Measurements from ENCODE around the gene RPRML. TPM values are rescaled to one million over a fixed set of nuclear protein-coding genes. Genes with fewer than 3 reads are reported as not detected.
"Not testable (repeated sequence)": the region's sequence is repeated elsewhere in the genome, so short reads cannot be mapped to it uniquely, and the experiment has no call there.

RPRML gene
- not detected for total RNA-seq

- Mint-ChIP-seq H3K9me3 (no peaks in the 10 kb centered on the region), H3K4me3 (peak within 1 kb of the TSS; percentile 82), H3K4me1 (ENCODE audit: low read depth in 2 of 2) (peaks cover 11 to 12% of the 10 kb centered on the region in 2 donors), H3K36me3 (no peaks in the 10 kb centered on the region), H3K27me3 (peaks cover 30 to 47% of the 10 kb centered on the region in 2 donors), H3K27ac (no peak within 1 kb of the TSS)
- ATAC-seq (peak; percentile 57 to 59), DNase-seq (ENCODE audit: low spot score) (no peak)
These were observed at the start of gene RPRML for GRCh38 chr17:46979147-46979863. TSS of gene RPRML (minus strand) at chr17:46979253. CDS start at chr17:46979007, 246 bp downstream.

- not testable (repeated sequence) for H3K4me3 Mint-ChIP-seq, H3K9me3 Mint-ChIP-seq
These were observed 37.9 kb upstream of the RPRML start for GRCh38 chr17:47016966-47017365.

GRCh38 chr17:47013341-47013740 lies 34.3 kb upstream of the RPRML start:
- peaks cover 9% of the 10 kb centered on the region in 2 donors for H3K4me1 Mint-ChIP-seq (ENCODE audit: low read depth in 2 of 2)
- H3K27ac Mint-ChIP-seq = no peak overlapping the region
- H3K4me3 Mint-ChIP-seq = no peak overlapping the region
- no peak for ATAC-seq
- H3K36me3 Mint-ChIP-seq = no peaks in the 10 kb centered on the region
- no peaks in the 10 kb centered on the region for H3K9me3 Mint-ChIP-seq
- DNase-seq (ENCODE audit: low spot score) = no peak
- H3K27me3 Mint-ChIP-seq = no peaks in the 10 kb centered on the region

More at GRCh38 chr17:47016966-47017365, 37.9 kb upstream of the RPRML start:
- H3K27ac Mint-ChIP-seq; DNase-seq (ENCODE audit: low spot score); H3K27me3 Mint-ChIP-seq; ATAC-seq; H3K4me1 Mint-ChIP-seq (ENCODE audit: low read depth in 2 of 2); H3K36me3 Mint-ChIP-seq: not testable (repeated sequence)

GRCh38 chr17:47012457-47012856 lies 33.4 kb upstream of the RPRML start:
- Mint-ChIP-seq H3K4me3 (no peak overlapping the region), H3K9me3 (no peaks in the 10 kb centered on the region), H3K27me3 (no peaks in the 10 kb centered on the region), H3K36me3 (no peaks in the 10 kb centered on the region), H3K4me1 (ENCODE audit: low read depth in 2 of 2) (peaks cover 9% of the 10 kb centered on the region in 2 donors), H3K27ac (no peak overlapping the region)
- DNase-seq (ENCODE audit: low spot score) (no peak), ATAC-seq (no peak)

GRCh38 chr17:47009759-47010594 lies 30.9 kb upstream of the RPRML start:
- Mint-ChIP-seq H3K4me1 (ENCODE audit: low read depth in 2 of 2) (peaks cover 9% of the 10 kb centered on the region in 2 donors), H3K36me3 (no peaks in the 10 kb centered on the region), H3K27me3 (no peaks in the 10 kb centered on the region), H3K27ac (no peak overlapping the region), H3K4me3 (no peak overlapping the region), H3K9me3 (no peaks in the 10 kb centered on the region)
- no peak for DNase-seq (ENCODE audit: low spot score)
- ATAC-seq = no peak

- DNase-seq (ENCODE audit: low spot score) = no peak
- H3K9me3 Mint-ChIP-seq = no peaks in the 10 kb centered on the region
- H3K36me3 Mint-ChIP-seq = no peaks in the 10 kb centered on the region
- H3K27ac Mint-ChIP-seq = no peak overlapping the region
- ATAC-seq = no peak
- no peaks in the 10 kb centered on the region for H3K27me3 Mint-ChIP-seq
- H3K4me3 Mint-ChIP-seq = no peak overlapping the region
- H3K4me1 Mint-ChIP-seq (ENCODE audit: low read depth in 2 of 2) = no peaks in the 10 kb centered on the region
These were observed 25.9 kb upstream of the RPRML start for GRCh38 chr17:47004906-47005305.

- H3K27ac Mint-ChIP-seq = not testable (repeated sequence)
These were observed 24.8 kb upstream of the RPRML start for GRCh38 chr17:47003864-47004263.

GRCh38 chr17:46995841-46996571 lies 17.0 kb upstream of the RPRML start:
- Mint-ChIP-seq H3K27me3 (no peaks in the 10 kb centered on the region), H3K4me3 (no peak overlapping the region), H3K36me3 (no peaks in the 10 kb centered on the region), H3K27ac (no peak overlapping the region), H3K9me3 (no peaks in the 10 kb centered on the region), H3K4me1 (ENCODE audit: low read depth in 2 of 2) (no peaks in the 10 kb centered on the region)
- ATAC-seq = no peak
- no peak for DNase-seq (ENCODE audit: low spot score)

More at GRCh38 chr17:47003864-47004263, 24.8 kb upstream of the RPRML start:
- ATAC-seq; H3K4me3 Mint-ChIP-seq; H3K4me1 Mint-ChIP-seq (ENCODE audit: low read depth in 2 of 2); H3K27me3 Mint-ChIP-seq; H3K36me3 Mint-ChIP-seq; DNase-seq (ENCODE audit: low spot score); H3K9me3 Mint-ChIP-seq: not testable (repeated sequence)

GRCh38 chr17:46994993-46995392 lies 15.9 kb upstream of the RPRML start:
- H3K27ac Mint-ChIP-seq = no peak overlapping the region
- DNase-seq (ENCODE audit: low spot score) = no peak
- no peak overlapping the region for H3K4me3 Mint-ChIP-seq
- H3K4me1 Mint-ChIP-seq (ENCODE audit: low read depth in 2 of 2) = no peaks in the 10 kb centered on the region
- no peaks in the 10 kb centered on the region for H3K9me3 Mint-ChIP-seq
- no peak for ATAC-seq
- no peaks in the 10 kb centered on the region for H3K27me3 Mint-ChIP-seq
- no peaks in the 10 kb centered on the region for H3K36me3 Mint-ChIP-seq

- ATAC-seq = no peak
- Mint-ChIP-seq H3K4me3 (no peak overlapping the region), H3K4me1 (ENCODE audit: low read depth in 2 of 2) (no peaks in the 10 kb centered on the region), H3K27ac (no peak overlapping the region), H3K36me3 (no peaks in the 10 kb centered on the region), H3K9me3 (no peaks in the 10 kb centered on the region), H3K27me3 (no peaks in the 10 kb centered on the region)
- DNase-seq (ENCODE audit: low spot score) = no peak
These were observed 12.6 kb upstream of the RPRML start for GRCh38 chr17:46991617-46992016.

GRCh38 chr17:46989637-46990431 lies 10.8 kb upstream of the RPRML start:
- H3K4me3 Mint-ChIP-seq = no peak overlapping the region
- ATAC-seq (no peak), DNase-seq (ENCODE audit: low spot score) (no peak)
- no peaks in the 10 kb centered on the region for H3K27me3 Mint-ChIP-seq
- no peaks in the 10 kb centered on the region for H3K36me3 Mint-ChIP-seq
- no peaks in the 10 kb centered on the region for H3K9me3 Mint-ChIP-seq
- H3K4me1 Mint-ChIP-seq (ENCODE audit: low read depth in 2 of 2) = no peaks in the 10 kb centered on the region
- H3K27ac Mint-ChIP-seq = no peak overlapping the region

- H3K27ac Mint-ChIP-seq; DNase-seq (ENCODE audit: low spot score); H3K36me3 Mint-ChIP-seq; H3K4me1 Mint-ChIP-seq (ENCODE audit: low read depth in 2 of 2); H3K4me3 Mint-ChIP-seq; H3K27me3 Mint-ChIP-seq; ATAC-seq; H3K9me3 Mint-ChIP-seq: not testable (repeated sequence)
These were observed 8.9 kb upstream of the RPRML start for GRCh38 chr17:46987927-46988326.

GRCh38 chr17:46986366-46986765 lies 7.3 kb upstream of the RPRML start:
- ATAC-seq = no peak
- Mint-ChIP-seq H3K36me3 (no peaks in the 10 kb centered on the region), H3K4me1 (ENCODE audit: low read depth in 2 of 2) (no peaks in the 10 kb centered on the region), H3K9me3 (no peaks in the 10 kb centered on the region), H3K4me3 (no peak overlapping the region), H3K27me3 (peaks cover under 1 to 8% of the 10 kb centered on the region in 2 donors), H3K27ac (no peak overlapping the region)
- no peak for DNase-seq (ENCODE audit: low spot score)

Measured in natural killer cell treated with Interleukin-12 subunit alpha and Interleukin-12 subunit beta and Interleukin-15 and Interleukin-18, amount 100 ng/mL, for 72 hours (primary cell).